Lower leg skin (tissue), 3 donors: Measurements from ENCODE around the gene AIF1.

ENCODE experiments used
- POLR2A ChIP-seq, 2 donors: fragments of 450-650 bp; IDR thresholded peaks; one replicate each; pipeline ENCODE4 v1.6.1; 2016 to 2017; ENCODE audit warnings: antibody characterized with exemption in 2 of 2, mild to moderate bottlenecking in 1 of 2, moderate library complexity in 1 of 2
- TF ChIP-seq, protein P1 (sequence below), 3 donors: fragments of 450-650 bp; IDR thresholded peaks; one replicate each; pipeline ENCODE4 v1.5.1; 2016; ENCODE audit warnings: antibody characterized with exemption in 3 of 3, mild to moderate bottlenecking in 3 of 3, moderate library complexity in 2 of 3

DNA sequence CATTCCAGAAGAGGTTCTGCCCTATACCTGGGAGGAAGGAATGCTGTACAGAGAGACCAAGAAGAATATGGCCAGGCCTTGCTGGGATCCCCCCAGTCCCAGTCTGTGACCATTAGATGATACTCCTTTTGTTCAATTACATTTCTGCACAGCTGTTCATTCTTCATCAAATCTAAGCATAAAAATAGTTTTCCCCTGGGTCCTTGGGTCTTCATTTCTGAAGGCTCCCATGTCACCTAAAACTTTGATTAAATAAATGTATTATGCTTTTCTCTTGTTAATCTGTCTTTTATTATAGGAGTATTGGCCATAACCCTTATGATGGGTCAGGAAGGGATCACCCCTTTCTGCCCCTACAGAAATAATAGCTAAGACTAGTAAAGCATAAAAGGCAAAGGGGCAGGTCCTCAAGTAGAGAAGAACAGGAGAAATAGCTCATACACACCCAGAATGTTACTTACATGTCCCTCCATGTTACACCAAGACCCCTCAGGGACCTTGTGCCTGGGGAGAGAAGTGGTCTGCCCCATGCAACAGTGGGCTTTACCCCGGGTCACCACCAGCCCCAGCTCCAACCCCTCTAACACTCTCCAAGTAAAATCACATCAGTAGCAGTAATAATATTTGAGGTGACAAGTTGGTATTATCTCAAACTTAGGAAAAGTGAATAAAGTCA lies 45.0 kb upstream of the AIF1 start:
- TF ChIP-seq, protein P1, sequence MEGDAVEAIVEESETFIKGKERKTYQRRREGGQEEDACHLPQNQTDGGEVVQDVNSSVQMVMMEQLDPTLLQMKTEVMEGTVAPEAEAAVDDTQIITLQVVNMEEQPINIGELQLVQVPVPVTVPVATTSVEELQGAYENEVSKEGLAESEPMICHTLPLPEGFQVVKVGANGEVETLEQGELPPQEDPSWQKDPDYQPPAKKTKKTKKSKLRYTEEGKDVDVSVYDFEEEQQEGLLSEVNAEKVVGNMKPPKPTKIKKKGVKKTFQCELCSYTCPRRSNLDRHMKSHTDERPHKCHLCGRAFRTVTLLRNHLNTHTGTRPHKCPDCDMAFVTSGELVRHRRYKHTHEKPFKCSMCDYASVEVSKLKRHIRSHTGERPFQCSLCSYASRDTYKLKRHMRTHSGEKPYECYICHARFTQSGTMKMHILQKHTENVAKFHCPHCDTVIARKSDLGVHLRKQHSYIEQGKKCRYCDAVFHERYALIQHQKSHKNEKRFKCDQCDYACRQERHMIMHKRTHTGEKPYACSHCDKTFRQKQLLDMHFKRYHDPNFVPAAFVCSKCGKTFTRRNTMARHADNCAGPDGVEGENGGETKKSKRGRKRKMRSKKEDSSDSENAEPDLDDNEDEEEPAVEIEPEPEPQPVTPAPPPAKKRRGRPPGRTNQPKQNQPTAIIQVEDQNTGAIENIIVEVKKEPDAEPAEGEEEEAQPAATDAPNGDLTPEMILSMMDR (IDR thresholded peaks at IDR 0.05) = no peak
- no peak for TF ChIP-seq POLR2A (IDR thresholded peaks at IDR 0.05)
